ENCODE data around the gene HCST. TPM values are rescaled to one million over a fixed set of nuclear protein-coding genes. Genes with fewer than 3 reads are reported as not detected.
"Not testable (repeated sequence)": the region's sequence is repeated elsewhere in the genome, so short reads cannot be mapped to it uniquely, and the experiment has no call there.

Gene HCST
- total RNA-seq, 1 donor from 2014 or later: not detected

GRCh38 chr19:35890113-35890650, 12.1 kb upstream of the HCST start:
- TF ChIP-seq CTCF (IDR thresholded peaks at IDR 0.05; ENCODE audit: insufficient read depth, low read length, poor library complexity, severe bottlenecking): no peak
- peaks cover 3% of the 10 kb centered on the region for H3K36me3 ChIP-seq (ENCODE audit: control insufficient read depth, insufficient read depth, low read length)
- H3K4me3 ChIP-seq (ENCODE audit: low read depth, low read length): no peak overlapping the region
- H3K27me3 ChIP-seq (ENCODE audit: control insufficient read depth, insufficient read depth, low read length): no peaks in the 10 kb centered on the region
- no peak for DNase-seq (ENCODE audit: low read depth)

DNA sequence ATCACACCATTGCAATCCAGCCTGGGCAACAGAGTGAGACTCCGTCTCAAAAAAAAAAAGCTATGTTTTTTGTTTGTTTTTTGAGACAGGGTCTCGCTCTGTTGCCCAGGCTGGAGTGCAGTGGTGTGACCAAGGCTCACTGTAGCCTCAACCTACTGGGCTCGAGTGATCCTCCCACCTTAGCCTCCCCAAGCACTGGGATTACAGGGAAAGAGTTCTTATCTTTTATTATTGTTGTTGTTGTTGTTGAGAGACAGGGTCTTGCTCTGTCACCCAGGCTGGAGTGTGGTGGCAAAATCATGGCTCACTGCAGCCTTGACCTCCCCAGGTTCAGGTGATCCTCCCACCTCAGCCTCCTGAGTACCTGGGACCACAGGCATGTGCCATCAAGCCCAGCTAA, 10.5 kb upstream of the HCST start:
- H3K4me3 ChIP-seq (ENCODE audit: low read depth, low read length); H3K36me3 ChIP-seq (ENCODE audit: control insufficient read depth, insufficient read depth, low read length); DNase-seq (ENCODE audit: low read depth); H3K27me3 ChIP-seq (ENCODE audit: control insufficient read depth, insufficient read depth, low read length): not testable (repeated sequence)

GRCh38 chr19:35894342-35894741, 8.0 kb upstream of the HCST start:
- Histone ChIP-seq H3K27me3 (ENCODE audit: control insufficient read depth, insufficient read depth, low read length) (no peaks in the 10 kb centered on the region), H3K36me3 (ENCODE audit: control insufficient read depth, insufficient read depth, low read length) (peaks cover 4% of the 10 kb centered on the region), H3K4me3 (ENCODE audit: low read depth, low read length) (no peak overlapping the region)
- no peak for TF ChIP-seq CTCF (IDR thresholded peaks at IDR 0.05; ENCODE audit: insufficient read depth, low read length, poor library complexity, severe bottlenecking)
- no peak for DNase-seq (ENCODE audit: low read depth)

DNA sequence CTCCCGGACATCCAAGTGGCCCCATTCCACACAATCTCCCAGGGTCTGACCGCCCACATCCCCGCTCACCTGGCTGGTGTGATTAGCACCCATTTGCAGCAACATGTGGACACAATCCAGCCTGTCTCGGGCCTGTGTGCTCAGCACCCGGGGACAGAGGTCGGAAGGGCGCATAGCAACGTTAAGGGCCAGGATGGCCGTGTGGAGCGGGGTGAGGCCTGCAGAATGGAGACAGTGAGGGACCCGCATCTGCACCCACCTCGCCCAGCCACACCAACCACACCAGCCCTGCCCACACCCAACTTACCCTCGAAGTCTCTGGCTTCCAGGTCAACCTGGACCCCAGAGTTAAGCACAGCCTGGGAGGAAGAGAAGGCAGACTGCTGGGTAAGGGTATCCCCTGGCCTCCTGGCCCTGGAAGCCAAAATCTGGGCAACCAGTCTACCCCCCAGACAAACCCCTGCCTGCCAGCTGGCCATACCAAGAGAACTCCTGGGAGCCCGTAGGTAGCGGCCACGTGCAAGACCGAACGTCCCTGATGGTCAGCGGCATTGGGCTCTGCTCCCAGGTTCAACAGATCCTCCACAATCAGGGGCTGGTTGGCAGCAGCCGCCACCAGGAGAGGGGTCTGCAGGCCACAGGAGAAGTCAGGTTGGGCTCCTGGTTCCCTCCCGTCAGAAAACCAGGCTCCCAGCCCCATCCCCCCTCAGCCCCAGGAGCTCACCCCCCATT, 6.3 kb upstream of the HCST start:
- no peak for TF ChIP-seq CTCF (IDR thresholded peaks at IDR 0.05; ENCODE audit: insufficient read depth, low read length, poor library complexity, severe bottlenecking)
- no peak for DNase-seq (ENCODE audit: low read depth)
- Histone ChIP-seq H3K36me3 (ENCODE audit: control insufficient read depth, insufficient read depth, low read length) (peaks cover 1% of the 10 kb centered on the region), H3K4me3 (ENCODE audit: low read depth, low read length) (no peak overlapping the region), H3K27me3 (ENCODE audit: control insufficient read depth, insufficient read depth, low read length) (no peaks in the 10 kb centered on the region)

DNA sequence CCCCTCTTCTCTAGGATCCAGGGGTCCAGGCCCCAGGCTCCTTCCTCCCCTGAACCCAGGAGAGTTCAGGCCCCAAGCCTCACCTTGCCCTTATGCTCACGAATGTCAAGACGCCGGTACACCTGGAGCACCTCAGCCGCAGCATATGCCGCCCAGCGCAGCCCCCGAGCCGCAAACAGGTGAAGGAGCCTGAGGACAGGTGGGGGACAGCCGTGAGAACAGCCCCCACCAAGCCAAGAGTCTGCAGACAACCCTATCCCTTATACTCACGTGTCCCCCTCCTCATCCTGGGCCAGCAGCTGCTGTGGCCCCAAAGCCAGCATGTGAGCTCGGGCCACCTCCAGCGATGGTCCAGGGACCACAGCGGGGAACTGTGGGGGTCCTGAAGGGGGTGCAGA, 5.7 kb upstream of the HCST start:
- DNase-seq (ENCODE audit: low read depth): no peak
- Histone ChIP-seq H3K27me3 (ENCODE audit: control insufficient read depth, insufficient read depth, low read length) (no peaks in the 10 kb centered on the region), H3K36me3 (ENCODE audit: control insufficient read depth, insufficient read depth, low read length) (peaks cover 1% of the 10 kb centered on the region), H3K4me3 (ENCODE audit: low read depth, low read length) (no peak overlapping the region)
- no peak for TF ChIP-seq CTCF (IDR thresholded peaks at IDR 0.05; ENCODE audit: insufficient read depth, low read length, poor library complexity, severe bottlenecking)

DNA sequence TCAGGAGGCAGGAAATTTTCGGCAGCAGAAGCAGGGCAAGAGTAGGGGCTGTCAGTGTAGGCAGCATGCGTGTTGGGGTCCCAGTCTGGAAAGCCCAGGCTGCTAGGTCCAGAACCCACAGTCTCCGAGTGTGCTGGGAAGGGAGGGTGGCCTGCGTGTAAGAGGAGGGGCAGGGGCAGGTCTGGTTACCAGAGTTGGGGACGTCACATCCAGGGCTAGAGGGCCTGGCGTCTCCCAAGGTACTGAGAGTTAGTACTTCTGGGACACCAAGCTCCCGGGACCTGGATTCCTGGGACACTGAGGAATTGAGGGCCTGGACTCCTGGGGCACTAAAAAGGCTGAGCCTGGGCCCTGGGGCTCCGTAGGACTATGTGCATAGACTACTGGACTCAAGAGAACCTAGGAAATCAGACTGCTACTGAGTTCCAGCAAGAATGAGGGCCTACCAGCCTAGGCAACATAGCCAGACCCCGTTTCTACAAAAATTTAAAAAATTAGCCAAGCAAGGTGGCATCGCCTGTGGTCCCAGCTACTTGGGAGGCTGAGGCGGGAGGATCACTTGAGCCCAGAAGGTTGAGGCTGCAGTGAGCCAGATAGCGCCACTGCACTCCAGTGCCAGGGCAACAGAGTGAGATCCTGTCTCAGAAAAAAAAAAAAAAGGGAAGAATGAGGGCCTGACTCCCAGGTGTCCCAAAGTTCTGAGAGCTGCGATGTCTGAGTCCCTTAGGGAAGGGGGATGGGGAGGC, 4.5 kb upstream of the HCST start:
- TF ChIP-seq CTCF (IDR thresholded peaks at IDR 0.05; ENCODE audit: insufficient read depth, low read length, poor library complexity, severe bottlenecking): no peak
- Histone ChIP-seq H3K36me3 (ENCODE audit: control insufficient read depth, insufficient read depth, low read length) (peaks cover 1% of the 10 kb centered on the region), H3K27me3 (ENCODE audit: control insufficient read depth, insufficient read depth, low read length) (no peaks in the 10 kb centered on the region), H3K4me3 (ENCODE audit: low read depth, low read length) (peak overlapping the region; percentile 54)
- no peak for DNase-seq (ENCODE audit: low read depth)
